Glutamatergic neuron (in vitro differentiated cells): ENCODE data around the gene CDYL2. TPM values are rescaled to one million over a fixed set of nuclear protein-coding genes. Genes with fewer than 3 reads are reported as not detected.
"Not testable (repeated sequence)": the region's sequence is repeated elsewhere in the genome, so short reads cannot be mapped to it uniquely, and the experiment has no call there.

Source experiments
- DNase-seq: peaks from one replicate; pipeline ENCODE4 v3.0.0; 2022
- H3K27ac Mint-ChIP-seq: one replicate; pipeline ENCODE4 v1.8.0; 2020; ENCODE audit warnings: mild to moderate bottlenecking, mixed read lengths, inconsistent platforms; ENCODE audit not compliant: unreplicated experiment
- H3K27me3 Mint-ChIP-seq: one replicate; pipeline ENCODE4 v1.8.0; 2020; ENCODE audit warnings: mild to moderate bottlenecking, moderate library complexity, mixed read lengths, inconsistent platforms; ENCODE audit not compliant: unreplicated experiment
- H3K36me3 Mint-ChIP-seq: one replicate; pipeline ENCODE4 v1.8.0; 2020; ENCODE audit warnings: mild to moderate bottlenecking, mixed read lengths, inconsistent platforms; ENCODE audit not compliant: unreplicated experiment
- H3K4me1 Mint-ChIP-seq: one replicate; pipeline ENCODE4 v1.8.0; 2020; ENCODE audit warnings: mild to moderate bottlenecking, low read depth, mixed read lengths, inconsistent platforms; ENCODE audit not compliant: unreplicated experiment
- H3K4me3 Mint-ChIP-seq: one replicate; pipeline ENCODE4 v1.8.0; 2020; ENCODE audit warnings: mild to moderate bottlenecking, mixed read lengths, inconsistent platforms; ENCODE audit not compliant: unreplicated experiment
- H3K9me3 Mint-ChIP-seq: one replicate; pipeline ENCODE4 v1.8.0; 2020; ENCODE audit warnings: mild to moderate bottlenecking, moderate library complexity, mixed read lengths, inconsistent platforms; ENCODE audit not compliant: unreplicated experiment
- total RNA-seq: library from RNA; stranded (reverse); fragmentation: NEBNext Ultra II Directional; extraction: Animal tissue kit (Norgen Biotek cat#: 25700); gene quantifications from one replicate; pipeline ENCODE4 v1.2.1, GENCODE V29; 2021; ENCODE audit not compliant: unreplicated experiment
- TF ChIP-seq, protein P1 (sequence below): fragments of 200-600 bp; sonication (generic); IDR thresholded peaks from one replicate; pipeline ENCODE4 v1.5.0; 2021; ENCODE audit not compliant: partially characterized antibody, unreplicated experiment

CDYL2 gene
- total RNA-seq, 1 donor from 2014 or later, result 30.5 TPM

- H3K9me3 Mint-ChIP-seq, result peaks cover 4% of the 10 kb centered on the region
- DNase-seq, result no peak
- no peak overlapping the region for H3K4me3 Mint-ChIP-seq
- no peaks in the 10 kb centered on the region for H3K27me3 Mint-ChIP-seq
- H3K4me1 Mint-ChIP-seq, result no peaks in the 10 kb centered on the region
- TF ChIP-seq, protein P1, sequence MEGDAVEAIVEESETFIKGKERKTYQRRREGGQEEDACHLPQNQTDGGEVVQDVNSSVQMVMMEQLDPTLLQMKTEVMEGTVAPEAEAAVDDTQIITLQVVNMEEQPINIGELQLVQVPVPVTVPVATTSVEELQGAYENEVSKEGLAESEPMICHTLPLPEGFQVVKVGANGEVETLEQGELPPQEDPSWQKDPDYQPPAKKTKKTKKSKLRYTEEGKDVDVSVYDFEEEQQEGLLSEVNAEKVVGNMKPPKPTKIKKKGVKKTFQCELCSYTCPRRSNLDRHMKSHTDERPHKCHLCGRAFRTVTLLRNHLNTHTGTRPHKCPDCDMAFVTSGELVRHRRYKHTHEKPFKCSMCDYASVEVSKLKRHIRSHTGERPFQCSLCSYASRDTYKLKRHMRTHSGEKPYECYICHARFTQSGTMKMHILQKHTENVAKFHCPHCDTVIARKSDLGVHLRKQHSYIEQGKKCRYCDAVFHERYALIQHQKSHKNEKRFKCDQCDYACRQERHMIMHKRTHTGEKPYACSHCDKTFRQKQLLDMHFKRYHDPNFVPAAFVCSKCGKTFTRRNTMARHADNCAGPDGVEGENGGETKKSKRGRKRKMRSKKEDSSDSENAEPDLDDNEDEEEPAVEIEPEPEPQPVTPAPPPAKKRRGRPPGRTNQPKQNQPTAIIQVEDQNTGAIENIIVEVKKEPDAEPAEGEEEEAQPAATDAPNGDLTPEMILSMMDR, result no peak
- H3K36me3 Mint-ChIP-seq, result peaks cover 15% of the 10 kb centered on the region
- no peak overlapping the region for H3K27ac Mint-ChIP-seq
Measured at GRCh38 chr16:80656161-80656560, 148.2 kb downstream of the CDYL2 start.

GRCh38 chr16:80655751-80656150, 148.6 kb downstream of the CDYL2 start:
- Mint-ChIP-seq H3K9me3 (peaks cover 4% of the 10 kb centered on the region), H3K36me3 (peaks cover 15% of the 10 kb centered on the region), H3K4me1 (no peaks in the 10 kb centered on the region), H3K27me3 (no peaks in the 10 kb centered on the region), H3K4me3 (no peak overlapping the region), H3K27ac (no peak overlapping the region)
- TF ChIP-seq, protein P1, result no peak
- DNase-seq, result no peak

DNA sequence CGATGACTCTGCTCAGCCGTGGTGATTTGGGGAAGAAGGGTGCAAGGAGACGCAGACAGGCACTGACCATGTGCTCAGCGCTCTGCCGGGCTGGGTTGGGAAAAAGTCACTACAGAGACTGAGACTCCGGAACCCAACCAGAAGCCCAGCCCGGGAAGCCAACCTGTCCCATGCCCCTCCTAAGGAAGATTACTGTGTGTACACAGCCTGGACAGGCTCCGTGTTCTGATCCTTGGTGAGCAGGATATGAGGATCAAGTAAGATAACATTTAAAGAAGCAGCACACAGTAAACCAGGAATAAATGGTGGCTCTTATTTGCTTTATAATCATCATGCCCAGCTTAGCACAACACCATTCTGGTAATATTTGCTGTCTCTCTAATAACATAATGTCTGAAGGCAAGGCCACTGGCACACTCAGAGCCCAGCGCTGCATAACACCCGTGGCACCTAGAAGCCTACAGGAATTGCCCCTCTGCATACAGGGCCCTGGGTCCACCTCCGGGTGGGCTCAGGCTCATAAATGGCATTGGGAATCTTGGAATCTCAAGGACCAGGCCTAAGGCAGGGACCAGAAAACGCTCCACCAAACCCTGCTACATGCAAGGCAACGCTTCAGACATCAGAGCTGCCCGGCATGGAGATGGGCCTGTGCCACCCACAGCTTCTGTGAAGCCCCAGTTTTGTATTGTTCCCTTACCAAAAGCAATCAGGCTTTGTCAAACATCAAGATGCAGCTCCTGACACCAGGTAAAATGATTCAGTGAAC, 150.1 kb downstream of the CDYL2 start:
- TF ChIP-seq, protein P1, result no peak
- Mint-ChIP-seq H3K36me3 (peaks cover 5% of the 10 kb centered on the region), H3K4me3 (no peak overlapping the region), H3K9me3 (no peaks in the 10 kb centered on the region), H3K27ac (no peak overlapping the region), H3K27me3 (no peaks in the 10 kb centered on the region), H3K4me1 (no peaks in the 10 kb centered on the region)
- DNase-seq, result no peak

DNA sequence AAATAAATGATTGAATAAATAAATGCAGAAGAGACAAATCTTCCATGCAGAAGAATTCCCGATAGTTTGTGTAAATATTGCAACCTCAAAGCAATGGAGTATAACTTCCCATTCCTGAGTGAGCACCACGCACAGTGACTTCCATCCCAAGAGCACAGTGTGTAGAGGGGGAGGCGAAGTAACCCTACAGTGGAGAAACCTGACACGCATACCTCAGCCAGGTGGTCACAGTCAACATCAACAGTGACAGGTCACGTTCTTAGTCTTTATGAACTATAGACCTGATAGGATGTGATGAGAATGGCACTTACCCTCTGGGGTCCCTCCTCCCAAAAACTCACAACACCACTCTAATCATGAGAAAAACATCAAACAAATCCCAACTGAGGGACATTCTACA, 152.0 kb downstream of the CDYL2 start:
- TF ChIP-seq, protein P1, result no peak
- Mint-ChIP-seq H3K4me1 (no peaks in the 10 kb centered on the region), H3K9me3 (no peaks in the 10 kb centered on the region), H3K27me3 (no peaks in the 10 kb centered on the region), H3K27ac (no peak overlapping the region), H3K4me3 (no peak overlapping the region), H3K36me3 (no peaks in the 10 kb centered on the region)
- no peak for DNase-seq

GRCh38 chr16:80650281-80650680, 154.1 kb downstream of the CDYL2 start:
- not testable (repeated sequence) for H3K4me1 Mint-ChIP-seq, H3K4me3 Mint-ChIP-seq, H3K27me3 Mint-ChIP-seq, H3K9me3 Mint-ChIP-seq, H3K36me3 Mint-ChIP-seq, DNase-seq, H3K27ac Mint-ChIP-seq
